Activated gamma-delta T cell (primary cell): ENCODE data around the gene ALDOC.
"Not testable (repeated sequence)": the region's sequence is repeated elsewhere in the genome, so short reads cannot be mapped to it uniquely, and the experiment has no call there.

Experiments
- DNase-seq: peaks from one replicate; lab custom pipeline; 2025; lab: John Stamatoyannopoulos, UW

ALDOC gene

DNA sequence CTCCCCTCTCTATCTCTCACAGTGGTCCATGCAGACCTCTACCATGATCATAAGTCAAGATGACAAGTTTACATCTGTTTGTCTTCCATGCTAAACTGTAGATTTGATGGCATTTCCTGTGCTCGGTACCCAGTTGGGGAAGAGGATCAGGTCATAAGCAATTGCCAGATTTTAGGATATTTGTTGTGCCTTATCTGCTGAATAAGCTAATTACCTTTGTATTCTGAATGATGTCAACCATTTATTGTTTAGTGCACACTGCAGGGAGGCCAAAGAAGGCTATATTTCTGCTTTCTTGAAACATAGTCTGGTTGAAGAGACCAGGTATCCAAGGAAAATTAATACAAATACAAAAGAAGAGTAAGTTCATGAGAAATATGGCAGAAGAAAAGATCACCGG, 5.8 kb upstream of the ALDOC start:
- no peak for DNase-seq

DNA sequence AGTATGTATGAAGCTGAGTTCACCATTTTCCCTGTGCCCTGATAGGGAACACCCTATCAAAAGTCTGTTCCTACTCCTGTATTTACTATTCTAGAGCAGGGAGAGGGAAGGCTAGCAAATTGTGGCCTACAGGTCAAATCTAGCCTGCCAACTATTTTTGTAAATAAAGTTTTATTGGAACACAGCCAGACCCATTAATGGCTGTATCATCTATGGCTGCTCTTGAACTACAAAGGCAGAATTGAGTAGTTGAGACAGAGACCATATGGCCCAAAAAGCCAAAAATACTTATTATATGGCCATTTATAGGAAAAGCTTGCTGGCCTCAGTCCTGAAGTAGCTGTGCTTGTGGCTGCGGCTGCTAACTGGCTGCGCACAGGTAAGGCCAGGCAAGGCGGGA, 4.3 kb upstream of the ALDOC start:
- DNase-seq, result no peak

DNA sequence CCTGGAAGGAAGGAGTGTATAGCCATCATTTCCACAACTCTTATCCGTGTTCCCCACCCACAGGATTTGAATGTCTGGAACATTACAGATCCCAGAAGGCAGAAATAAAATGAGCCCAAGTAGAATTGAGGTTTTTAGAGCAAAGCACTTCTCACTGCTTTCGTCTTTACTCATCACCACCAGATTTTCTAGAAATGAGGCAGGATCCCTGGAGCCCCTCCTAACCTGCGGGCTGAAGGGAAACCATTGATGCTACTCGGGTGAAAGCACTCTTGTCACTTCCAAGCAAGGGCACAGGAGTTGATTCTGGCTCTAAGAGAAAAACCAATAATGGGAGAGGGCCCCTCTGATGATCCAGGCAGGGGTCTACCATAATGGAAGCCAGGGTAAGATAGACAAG, 2.8 kb upstream of the ALDOC start:
- no peak for DNase-seq

DNA sequence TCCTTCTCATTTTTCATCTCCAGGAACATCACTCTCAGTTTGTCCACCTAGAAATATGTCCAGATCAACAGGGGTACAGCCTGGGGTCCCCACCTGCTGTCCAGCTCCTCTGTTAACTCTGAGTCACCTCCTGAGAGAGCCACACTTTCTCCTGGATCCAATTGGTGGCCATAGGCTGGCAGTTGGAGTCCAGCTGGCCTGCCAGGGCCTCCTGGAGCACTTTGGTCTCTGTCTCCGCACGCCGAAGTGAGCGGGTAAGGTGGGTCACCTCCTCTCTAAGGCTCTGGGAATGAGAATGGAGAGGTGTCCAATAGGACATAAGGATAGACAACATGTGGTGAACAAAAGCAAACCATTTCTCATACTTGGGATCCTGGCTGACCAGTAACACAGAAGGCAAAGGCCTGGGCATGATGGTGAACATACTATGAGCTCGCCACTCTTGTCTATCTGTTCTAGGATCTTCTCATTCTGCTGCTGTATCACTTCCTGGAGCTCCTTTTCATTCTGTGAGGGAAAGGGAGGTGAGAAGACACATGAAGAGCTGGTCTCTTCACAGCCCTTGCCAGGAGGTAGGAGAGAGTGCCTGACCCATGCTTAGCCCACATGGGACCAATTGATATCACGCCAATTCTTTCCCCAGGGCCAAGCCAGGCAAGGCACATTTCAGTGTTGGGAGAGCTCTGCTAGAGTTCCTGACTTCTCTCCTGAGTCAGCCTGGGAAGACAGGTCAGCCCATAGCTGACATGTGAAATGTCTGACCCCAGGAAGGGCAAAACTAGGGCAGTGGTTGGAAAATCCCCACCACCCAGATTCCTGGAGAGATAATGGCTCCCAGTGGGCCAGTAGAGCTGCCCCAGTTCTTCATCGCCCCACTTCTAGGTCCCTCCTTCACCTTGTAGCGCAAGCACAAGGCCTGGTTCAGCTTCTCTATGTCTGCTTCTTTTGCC, 1.8 kb upstream of the ALDOC start:
- no peak for DNase-seq

DNA sequence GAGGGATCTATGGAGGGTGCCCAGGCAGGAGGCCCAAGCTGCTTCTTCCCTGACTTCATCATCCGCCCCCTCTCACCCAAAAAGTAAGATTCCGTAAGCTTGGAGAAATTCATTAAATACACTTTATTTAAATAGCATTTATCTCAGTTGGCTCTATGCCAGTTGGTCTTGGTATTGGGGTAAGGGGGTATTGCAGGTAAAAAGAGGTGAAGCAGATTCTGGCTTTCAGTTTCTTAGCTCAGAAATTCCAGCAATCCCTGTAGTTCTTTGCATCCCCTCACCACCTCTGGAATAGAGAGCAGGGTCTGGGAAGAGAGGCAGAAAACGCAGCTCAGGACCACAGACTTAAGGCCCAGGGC, 750 bp upstream of the ALDOC start:
- no peak for DNase-seq

DNA sequence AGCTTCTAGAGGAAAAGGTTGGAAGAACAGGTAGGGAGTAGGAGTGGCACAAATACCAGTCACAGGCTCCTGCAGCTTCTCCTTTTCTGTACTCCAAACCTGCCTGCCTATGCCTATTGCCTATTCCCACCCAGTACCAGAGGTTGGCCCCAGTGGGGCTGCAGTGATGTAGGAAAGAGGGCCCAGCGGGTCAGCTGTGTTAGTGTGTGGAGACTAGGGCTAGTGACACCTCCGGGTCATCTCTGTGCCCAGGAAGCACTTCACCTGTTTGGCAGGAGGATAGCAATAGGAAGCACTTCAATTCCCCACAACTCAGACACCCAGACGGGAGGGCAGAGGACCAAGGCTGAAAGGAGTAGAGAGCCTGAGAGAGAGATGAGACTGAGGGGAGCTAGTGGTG, 679 bp downstream of the ALDOC start:
- DNase-seq, result not testable (repeated sequence)

DNA sequence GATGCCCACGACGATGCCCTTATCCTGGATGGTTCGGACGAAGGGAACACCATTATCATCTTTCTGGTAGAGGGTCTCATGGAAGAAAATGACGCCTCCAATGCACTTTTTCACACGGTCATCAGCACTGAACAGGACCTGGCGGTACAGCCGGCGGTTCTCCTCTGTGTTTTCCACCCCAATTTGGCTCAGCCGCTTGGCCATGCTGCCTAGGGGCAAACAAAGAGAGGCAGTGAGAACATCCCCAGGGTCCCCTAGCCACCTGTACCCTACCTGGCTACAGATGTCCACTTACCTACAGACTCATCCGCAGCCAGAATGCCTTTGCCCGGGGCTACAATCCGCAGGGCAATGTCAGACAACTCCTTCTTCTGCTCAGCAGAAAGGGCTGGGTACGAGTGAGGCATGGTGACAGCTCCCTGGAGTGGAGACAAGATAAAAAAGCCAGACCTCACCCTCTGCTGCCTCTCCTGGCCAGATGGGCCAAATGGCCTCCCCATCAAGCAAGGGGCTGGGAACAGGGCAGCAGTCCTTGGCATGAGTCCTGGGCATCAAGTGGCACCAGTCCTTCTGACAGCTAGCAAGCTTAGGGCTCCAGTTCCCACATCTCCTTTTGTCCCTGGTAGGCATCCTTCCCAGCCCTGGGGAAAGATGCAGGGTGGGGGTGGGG, 1.4 kb downstream of the ALDOC start:
- DNase-seq, result no peak

DNA sequence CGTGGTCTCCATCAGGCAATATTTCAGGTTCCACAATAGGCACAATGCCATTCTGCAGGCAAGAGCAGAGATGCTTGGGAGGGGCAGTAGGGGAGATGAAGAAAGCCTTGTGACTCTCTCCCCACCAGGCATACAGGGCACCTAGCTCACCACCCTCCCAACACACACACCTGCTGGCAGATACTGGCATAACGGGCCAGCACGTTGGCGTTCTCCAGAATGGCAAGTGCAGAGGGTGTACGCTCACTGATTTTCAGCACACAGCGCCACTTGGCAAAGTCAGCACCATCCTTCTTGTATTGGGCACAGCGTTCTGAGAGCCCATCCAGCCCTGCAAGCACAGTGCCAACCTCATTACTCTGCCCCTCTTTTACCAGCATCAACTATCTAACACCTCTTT, 2.2 kb downstream of the ALDOC start:
- DNase-seq, result no peak

DNA sequence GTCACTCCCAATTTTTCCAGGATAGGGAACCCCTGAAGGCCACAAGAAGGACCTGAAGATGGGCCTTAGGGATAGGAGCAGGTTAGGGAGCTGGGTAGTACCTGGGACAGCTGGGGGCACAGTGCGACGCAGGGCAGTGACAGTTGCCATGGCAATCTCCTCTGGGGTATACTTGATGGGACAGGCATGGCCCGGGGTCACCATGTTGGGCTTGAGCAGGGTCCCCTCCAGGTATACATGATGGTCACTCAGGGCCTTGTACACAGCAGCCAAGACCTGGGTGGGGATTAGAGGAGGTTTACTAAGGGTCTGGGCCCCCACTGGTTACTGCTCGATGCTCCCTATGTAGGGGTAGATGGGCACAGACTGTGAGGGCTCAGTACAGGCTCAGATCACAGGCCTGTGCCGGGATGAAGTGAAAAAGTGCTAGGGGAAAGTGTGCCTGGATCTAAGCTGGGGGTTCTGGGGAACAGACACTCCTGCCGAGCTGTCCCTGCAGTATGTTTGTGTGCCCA, 2.7 kb downstream of the ALDOC start:
- DNase-seq, result no peak

DNA sequence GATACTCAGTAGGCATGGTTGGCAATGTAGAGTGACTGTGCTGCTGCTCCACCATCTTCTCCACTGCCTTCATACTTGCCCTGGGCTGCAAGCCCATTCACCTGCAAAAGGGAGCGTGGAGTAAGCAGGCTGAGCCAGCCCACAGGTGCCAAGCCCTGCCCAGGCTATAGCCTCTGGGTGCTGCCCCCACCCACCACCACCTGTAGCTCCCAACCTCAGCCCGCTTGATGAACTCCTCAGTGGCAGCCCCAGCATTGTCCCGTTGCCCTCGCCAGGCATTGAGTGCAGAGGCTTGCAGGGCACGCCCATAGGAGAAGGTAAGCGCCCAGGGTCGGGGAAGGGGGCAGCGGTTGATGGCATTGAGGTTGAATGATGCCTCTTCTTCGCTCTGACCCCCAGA, 3.2 kb downstream of the ALDOC start:
- no peak for DNase-seq

DNA sequence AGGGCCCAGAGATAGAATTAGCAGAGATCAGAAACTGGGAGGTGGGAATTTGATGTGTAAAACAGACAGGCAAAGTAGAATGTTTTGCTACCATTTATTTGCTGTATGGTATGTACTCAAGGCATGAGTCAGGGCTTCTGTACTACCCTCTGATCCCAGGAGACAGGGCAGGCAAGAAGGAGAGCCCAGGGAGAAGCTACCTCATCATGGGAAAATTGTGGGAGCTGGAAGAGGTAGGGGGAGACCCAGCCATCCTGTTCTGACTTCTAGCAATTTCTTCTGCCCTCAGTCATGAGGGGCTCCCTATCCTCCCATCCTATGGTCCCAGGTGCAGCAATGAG, 3.7 kb downstream of the ALDOC start:
- no peak for DNase-seq

DNA sequence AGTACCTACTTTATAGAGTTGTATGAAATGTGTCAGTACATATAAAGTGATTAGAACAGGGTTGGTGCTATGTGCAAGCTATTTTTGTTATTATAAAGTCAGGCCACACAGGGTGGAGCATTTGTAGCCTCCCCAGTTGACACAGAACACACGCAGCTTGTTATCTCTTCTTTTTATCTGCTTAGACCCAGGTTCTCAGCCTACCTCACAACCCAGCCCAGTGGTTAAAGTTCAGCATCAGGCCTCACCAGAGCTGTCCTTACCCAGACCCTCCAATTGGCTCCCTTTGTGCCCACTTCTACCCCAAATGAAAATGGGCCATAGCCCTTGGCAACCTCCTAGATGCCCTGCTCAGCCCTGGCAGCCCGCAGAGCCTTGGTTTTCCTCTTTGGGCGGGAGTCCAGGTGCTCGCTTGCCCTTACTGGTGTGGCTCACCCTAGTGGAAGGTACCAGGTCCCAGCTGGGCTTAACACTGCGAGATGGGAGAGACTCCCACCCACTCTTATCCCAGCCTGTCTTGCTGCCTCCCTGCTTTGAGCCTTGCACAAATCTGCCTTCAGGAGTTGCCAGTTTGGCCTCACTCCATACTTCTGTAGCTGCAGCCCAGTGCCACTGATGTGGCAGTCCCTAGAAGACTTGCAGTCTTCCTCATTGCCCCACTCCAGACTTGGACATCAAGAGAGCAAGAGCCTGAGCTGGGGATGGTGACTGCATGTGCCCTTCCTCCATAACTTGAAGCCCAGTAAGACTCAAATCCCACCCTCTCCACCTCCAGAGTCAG, 4.2 kb downstream of the ALDOC start:
- DNase-seq, result no peak

DNA sequence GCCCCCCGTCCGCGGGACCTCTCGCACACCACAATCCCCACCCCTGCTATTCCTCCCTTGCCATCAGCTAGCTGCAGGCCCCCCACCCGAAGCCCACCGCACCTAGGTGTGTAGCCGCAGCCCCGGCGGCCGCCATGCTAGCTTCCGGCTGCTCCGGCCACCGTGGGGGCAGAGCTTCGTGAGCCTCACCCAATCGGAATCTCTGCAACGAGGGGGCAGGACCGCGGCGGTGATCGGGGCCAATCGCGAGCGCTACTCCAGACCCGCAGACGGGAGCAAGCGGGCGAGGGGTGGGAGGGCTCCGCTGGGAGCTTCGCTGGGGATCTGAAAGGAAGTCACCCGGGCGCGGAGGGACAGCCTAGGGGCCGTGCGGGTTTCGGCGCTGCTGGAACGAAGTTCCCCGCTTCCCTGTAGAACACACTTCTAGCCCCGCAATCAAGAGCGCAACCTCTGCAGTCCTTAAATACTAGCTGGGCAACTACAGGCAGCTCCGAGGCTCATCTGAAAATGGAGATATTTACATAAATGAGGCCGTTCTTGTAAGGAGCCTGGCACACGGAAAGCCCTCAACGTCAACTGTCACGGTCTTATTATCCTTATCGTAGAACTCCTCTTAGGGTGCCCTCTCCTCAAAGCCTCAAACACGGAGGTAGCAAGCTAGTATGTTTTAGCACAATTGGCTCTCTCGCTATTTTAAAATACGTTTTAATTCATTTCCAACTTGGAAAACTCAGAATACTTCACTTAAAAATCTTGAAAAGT, 5.2 kb downstream of the ALDOC start, which contains the start of gene PIGS:
PIGS (minus strand) TSS at position 164 of the 762 bp plus-strand sequence; CDS start at position 136, 28 bp downstream.
- DNase-seq, result peak; percentile 88

DNA sequence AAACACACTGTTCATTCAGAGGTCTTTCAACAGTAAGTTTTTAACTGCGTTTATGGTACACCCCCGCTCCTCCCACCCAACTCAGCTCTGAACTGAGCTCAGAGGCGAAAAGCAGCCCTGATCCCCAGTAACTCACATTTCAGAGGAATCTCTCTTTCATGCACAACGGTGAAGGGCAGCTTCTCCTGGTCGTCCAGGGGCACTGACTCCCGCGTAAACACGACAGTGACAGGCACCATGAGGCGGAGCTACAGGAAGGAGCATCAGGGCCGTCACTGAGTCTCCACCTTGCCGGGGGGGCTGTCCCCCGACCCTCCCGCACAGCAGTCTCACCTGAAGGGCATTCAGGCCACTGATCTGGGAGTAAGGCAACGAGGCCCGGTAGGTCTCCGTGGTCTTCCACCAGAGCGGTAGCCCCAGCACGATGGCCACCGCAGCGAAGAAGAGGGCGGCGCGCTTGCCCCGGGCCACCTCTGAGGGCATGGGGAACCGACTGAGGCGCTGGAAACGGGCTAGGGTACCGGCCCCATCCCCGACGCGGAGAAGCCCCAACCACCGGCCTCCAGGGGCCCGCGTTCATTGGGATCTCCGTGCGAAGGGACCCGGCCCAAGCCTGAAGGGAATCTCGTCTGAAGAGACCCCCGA, 5.9 kb downstream of the ALDOC start:
- DNase-seq, result no peak

DNA sequence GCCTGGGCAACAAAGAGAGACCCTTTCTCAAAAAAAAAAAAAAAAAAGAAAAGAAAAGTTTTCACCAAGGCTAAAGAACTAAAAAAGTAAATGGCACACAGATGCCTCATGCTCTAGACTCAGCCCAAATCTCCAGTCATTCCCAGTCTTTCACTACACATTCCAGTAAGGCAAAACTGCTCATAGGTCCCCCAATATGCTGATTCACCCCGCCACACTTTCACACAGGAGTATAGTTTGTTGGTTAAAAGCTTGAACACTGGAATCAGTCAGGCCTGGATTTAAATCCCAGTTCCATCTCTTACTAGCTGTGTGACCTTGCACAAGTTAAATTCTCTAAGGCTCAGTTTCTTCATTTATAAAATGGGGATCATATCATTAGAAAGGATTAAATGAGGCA, 7.2 kb downstream of the ALDOC start:
- no peak for DNase-seq

DNA sequence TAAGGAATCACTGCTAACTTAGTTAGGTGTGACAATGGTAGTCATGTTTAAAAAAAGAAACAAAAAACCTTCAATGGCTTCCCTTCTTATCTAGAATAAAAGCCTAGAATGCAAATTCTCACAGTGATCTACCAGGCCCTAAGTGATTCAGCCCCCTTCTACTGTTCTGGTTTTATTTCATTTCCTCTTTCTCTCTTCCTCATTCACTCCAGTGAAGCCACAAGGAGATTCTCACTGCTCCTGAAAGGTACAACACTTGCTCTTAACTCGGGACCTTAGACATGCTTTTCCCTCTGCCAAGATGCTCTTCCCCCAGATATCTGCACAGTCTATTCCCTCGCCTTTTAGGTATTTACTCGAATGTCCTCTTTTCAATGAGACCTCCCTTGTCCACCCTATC, 9.1 kb downstream of the ALDOC start:
- no peak for DNase-seq

DNA sequence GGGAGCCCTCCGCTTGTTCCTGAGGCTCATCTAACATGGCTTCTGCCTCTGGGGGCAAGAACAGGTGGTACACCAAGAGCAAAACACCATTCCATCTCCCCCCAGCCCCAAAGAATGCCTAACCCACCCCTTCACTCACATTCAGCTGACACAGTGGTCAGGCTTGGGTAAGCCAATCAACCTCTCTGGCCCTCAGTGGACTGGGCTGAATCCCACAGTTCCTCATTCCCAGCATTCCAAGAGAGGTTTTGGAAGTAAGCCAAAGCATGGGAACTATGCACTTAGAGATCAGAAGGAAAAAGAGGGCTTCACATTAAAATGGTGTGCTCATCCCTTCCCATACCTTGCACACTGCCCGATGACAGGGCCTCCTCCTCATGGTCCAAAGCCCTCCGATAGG, 13.2 kb downstream of the ALDOC start:
- no peak for DNase-seq

DNA sequence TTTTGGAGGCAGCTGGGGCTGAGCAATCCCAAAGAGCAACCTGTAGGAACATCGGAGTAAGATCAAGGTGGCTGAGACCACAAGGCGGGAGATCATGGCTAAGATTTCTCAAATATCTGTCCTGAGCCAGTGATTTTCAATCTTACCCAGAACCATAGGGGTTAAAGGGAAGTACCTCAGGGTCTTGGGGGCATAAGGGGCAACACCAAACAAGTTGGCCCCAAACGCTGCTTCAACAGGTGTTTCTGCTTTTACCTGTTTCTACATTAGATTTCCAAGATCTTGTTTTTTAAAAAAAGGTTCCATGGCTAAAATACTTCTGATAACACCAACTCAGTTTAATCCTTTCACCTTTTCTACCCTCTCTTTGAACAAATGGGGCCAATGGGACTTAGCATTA, 21.7 kb downstream of the ALDOC start:
- no peak for DNase-seq

DNA sequence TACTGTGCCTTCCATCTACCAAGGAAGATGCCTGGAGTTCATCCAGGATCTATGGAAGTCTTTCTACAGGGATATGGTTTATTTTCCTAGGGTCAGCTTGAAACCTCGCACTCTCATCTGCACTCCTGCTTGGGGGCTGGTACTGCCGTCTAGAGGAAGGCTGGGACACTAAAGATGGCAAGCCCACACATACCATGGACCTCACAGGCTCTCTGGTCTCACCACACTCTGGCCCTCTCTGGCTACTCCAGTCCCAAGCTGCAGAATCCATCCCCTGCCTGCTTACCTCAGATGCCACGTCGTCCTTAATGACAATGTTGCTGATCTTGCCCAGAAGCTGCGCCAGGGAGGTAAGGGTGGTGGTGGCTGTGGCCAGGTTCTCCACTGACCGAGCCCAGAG, 22.1 kb downstream of the ALDOC start:
- DNase-seq, result no peak

DNA sequence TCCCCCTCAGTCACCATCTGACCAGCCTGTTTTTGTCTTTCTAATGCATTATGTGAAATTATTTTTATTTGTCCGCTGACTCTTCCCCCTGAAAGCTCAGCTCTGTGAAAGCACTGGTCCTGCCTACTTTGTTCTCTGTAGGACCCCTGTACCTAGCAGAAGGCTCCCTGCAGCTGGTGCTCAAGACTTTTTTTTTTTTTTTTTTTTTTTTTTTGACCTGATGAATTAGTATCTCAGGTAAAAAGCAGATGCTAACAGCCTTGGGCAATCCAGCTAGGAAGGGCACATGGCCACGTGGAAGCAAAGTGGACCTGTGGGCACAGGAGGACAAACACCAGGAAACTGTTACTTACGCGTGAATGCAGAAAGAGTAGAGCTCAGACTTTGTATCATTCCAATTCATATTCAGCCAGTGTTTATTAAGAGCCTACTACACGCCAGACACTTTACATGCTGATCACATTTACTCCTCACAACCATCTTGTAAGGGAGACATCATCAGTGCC, 23.6 kb downstream of the ALDOC start:
- DNase-seq, result no peak
